NOMO-1 (cell line): ENCODE results near the gene CHST13.

Experiments used
- DNase-seq, 2 experiments: peaks; one replicate each; lab custom pipeline; 2025; ENCODE audit not compliant: unreplicated experiment in 2 of 2; lab: John Stamatoyannopoulos, UW

The CHST13 gene

DNA sequence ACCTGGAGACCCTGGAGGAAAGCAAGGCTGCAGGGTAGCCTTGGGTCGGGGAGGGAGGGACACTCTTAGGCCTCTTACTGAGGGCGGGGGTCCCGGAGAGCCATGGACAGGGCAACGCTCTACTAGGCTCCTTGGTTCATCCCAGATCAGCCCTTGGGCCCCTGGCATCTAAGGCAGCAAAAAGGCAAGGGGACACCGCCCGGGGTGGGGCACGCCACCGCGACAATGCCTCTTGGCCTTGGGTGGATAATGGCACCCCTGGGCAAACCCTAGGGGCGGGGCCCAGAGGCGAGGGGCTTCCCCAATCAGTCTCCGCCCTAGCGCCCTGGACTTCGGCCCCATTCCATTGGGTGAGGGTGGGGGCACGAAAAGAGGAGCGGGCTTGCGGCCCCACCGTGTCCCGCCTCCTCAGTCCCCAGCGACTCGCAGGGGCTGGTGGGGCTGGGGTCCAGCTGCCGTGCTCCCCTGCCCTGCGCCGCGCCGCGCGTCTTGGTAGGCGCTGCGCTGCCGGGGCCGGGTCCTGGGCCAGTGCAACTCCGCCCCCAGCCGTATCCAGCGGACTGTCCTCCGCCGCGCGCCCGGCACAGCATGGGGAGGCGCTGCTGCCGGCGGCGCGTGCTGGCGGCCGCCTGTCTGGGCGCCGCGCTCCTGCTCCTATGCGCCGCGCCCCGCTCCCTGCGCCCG is at the start of gene CHST13:
CHST13 (plus strand) TSS at position 411 of the 684 bp plus-strand sequence; CDS start at position 589, 178 bp downstream.
- peak; percentile 73 to 85 for DNase-seq

DNA sequence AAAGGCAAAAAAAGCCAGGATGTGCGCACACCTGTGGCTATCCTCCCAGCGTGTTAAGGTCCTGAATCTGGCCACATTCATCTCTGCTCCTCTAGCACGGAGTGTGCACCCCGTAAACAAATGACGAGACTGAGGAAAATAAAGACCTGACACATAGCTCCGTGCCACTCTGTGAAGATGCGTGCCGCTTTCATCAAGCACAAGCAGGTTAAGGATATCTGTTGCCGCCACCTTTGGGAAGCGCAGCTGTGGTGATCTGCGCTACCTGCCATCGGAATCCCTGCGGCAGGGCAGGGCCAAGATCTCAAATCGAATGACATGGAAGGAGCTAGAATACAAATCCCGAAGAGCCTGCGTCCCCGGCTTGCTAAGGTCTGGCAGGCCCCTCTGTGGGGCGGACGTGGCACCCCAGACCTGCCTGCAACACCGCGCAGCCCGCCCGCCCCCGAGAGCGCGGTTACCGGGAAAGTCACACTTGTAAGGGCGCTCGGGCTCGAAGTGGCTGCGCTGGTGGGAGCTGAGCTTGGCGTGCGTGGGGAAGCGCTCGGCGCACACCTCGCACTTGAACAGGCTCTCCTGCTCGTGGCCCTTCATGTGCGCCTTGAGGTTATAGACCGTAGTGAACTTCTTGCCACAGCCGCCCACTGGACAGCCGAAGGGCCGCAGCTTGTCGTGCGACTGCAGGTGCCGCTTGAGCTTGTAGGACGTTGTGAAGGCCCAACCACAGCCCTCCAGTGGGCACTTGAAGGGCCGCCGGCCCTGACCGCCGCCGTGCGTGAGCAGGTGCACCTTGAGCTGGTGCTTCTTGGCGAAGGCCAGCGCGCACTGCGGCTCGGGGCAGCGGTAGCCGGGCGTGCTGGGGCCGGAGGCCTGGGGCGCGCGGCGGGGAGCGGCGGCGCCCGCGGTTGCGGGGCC is 49.2 kb upstream of the CHST13 start:
- peak; percentile 22 to 50 for DNase-seq

- peak; percentile 87 to 91 for DNase-seq
These were observed 48.4 kb upstream of the CHST13 start, which contains the start of gene ZXDC for GRCh38 chr3:126475413-126476114. Gene ZXDC, minus strand, starts transcription at chr3:126475891. Its CDS starts 26 bp downstream, at chr3:126475865.

- DNase-seq = peak; percentile 36 to 53
These were observed 47.5 kb upstream of the CHST13 start for GRCh38 chr3:126476166-126477060.

GRCh38 chr3:126477061-126477380 is 46.9 kb upstream of the CHST13 start:
- DNase-seq = no peak

GRCh38 chr3:126478581-126479310 is 45.2 kb upstream of the CHST13 start:
- DNase-seq = no peak

DNA sequence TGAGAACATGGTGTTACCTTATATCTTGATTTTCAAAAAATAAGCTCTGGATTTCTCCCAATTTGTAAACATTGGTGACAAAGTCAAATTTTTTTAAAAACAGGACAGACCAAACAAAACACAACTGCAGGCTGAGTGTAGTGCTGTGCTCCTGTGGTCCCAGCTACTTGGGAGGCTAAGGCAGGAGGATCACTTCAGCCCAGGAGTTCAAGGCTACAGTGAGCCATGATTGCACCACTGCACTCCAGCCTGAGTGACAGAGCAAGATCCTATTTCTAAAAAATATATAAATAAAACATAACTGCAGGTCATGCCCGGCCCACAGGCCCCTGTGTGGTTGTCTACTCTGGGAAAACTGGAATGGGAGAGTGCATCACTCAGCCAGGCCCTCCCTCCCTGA is 44.3 kb upstream of the CHST13 start:
- DNase-seq = no peak

- DNase-seq = no peak
These were observed 43.7 kb upstream of the CHST13 start for GRCh38 chr3:126480206-126480605.

DNA sequence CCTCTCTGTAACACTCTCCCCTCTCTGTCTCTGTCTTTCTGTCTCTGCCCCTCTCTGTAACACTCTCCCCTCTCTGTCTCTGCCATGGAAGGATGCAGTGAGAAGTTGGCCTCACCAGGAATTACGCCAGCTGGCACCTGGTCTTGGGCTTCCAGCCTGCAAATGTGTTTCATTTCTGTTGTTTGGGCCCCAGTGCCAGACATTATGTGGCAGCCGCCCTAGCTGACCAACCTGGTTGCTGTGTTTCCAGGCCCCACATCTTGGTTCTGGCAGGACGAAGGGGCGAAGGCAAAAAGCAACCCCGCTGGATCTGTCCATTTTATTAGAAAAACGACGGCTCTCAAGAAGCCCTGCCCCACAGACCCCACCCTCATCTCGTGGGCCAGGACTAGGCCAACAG is 43.1 kb upstream of the CHST13 start:
- no peak for DNase-seq

DNA sequence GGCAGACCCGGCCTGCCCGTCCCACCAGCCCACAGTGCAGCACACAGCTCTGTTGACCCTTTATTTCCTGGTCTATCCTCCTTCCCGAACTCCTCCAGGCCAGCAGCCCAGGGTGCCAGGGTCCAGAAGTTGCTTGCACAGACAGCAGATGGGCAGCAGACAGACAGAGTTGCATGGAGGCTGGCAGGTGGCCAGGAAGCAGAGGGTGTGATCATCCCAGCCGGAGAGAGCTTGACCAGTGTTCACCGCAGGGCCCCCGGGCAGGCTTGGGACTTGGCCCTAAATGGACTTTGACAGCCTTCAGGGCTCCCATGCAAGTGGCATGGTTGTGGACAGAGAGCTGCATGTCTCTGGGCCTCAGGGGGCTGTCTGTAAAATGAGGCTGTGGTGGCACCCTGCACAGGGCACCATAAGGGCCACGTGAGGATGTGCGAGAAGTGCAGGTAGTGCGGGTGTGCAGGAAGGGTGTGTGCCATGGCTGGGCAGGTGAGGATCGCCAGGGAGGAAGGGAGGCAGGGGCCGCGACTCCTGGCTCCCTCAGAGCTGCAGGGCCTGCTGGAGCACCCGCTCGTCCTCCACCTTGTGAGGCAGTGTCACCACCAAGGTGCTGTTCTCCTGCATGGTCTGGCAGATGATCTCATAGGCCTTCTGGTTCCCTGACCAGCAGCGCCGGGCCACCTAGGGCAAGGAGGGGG is 42.0 kb upstream of the CHST13 start:
- DNase-seq = no peak

DNA sequence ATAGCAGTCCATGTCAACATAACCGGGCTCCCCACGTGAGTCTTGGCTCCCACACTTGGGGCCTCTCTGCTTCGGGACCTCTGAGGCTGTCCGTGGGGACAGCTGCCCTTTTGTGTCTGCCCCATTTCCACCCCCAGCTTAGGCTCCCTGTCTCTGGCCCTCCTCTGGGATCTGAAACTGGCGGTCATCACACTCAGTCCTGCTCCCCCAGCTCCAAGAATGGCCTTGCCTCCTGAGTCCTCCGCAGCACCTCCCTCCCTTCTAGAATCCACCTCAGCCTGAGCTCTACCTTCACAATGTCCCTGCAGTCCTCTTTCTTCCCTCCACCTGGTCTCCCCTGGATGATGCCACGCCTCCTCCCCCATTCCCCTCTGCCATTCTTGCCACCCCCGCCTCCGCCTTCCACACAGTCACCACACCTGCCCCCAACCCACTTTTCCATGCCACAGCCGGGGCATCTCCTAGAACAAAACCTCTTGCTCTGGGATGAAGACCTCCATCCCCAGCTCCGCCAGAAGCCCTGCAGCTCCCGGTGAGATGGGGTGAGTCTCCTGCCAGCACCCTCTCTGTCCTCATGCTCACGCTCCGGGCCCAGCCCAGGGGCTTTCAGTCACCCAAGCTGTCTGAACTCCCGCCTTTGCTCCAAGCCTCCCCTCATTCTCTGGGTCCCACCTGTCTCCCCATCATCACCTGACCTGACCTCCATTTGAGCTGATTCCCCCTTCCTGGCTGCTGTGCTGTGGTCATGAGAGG is 41.3 kb upstream of the CHST13 start:
- no peak for DNase-seq

DNA sequence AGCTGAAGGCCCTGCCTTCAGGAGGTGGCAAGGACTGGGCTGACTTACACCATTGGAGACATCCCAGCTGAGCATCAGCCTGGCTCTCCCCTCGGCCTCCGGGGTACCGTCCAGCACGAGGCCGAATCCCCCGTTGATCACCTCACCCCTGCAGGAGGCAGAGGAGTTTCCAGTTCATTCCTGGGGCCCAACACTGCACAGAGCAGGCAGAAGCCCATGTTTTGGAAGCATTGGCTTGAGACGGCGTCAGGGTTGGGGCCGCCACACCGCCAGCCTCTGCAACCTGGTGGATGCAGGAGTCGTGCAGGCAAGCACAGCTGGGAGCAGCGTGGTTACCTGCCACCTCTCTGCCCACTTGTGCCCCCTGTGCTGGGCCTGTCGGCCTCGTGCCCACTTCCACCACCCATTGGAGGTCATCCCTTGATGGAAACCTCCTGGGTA is 40.6 kb upstream of the CHST13 start:
- DNase-seq = no peak

DNA sequence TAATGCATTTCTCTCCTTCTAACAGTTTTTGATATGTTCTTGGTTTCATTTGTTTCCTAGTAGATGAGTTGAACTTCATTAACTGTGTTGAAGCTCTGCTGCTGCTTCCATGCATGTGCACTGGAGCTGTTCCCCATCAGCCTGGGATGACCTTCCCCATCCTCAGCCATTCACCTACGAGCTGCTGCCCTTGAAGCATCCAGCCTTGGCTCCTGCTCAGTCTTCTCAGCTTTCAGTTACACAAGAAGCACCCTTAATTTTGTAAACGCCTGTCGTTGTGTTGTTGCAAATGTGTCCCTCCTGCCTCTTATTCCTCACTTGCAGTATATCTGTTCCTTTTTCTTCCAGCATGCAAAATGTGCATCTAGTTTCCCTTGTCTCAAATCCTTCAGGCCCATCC is 39.8 kb upstream of the CHST13 start:
- DNase-seq = no peak

- DNase-seq = no peak
These were observed 39.3 kb upstream of the CHST13 start for GRCh38 chr3:126484662-126485061.

DNA sequence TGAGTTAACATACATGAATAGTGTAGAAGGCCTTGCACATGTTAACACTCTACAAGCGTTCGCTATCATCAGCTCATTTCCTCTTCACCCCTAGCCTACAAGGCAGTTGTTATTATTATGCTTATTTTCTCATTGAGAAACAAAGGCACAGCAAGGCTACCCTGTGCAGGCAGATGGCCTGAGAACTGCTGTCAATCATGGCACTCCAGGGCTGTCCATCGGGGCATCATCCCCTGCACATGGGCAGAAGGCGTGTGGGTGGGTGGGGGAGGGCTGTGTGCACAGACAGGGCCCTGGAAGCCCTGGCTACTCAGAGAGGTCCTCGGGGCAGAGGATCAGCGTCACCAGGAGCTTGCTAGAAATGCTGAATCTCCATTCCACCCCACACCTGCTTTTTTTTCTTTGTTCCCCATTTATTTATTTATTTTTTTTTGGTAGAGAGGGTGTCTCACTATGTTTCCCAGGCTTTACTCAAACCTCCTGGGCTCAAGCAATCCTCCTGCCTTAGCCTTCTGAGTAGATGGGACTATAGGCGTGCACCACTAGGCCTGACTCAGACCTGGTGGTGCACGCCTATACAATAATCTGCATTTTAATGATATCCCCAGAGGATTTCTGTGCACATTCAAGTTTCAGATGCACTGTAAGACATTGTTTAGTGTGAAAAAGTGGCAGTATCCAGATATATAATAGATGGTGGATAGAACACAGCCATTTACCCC is 38.6 kb upstream of the CHST13 start:
- DNase-seq = no peak

DNA sequence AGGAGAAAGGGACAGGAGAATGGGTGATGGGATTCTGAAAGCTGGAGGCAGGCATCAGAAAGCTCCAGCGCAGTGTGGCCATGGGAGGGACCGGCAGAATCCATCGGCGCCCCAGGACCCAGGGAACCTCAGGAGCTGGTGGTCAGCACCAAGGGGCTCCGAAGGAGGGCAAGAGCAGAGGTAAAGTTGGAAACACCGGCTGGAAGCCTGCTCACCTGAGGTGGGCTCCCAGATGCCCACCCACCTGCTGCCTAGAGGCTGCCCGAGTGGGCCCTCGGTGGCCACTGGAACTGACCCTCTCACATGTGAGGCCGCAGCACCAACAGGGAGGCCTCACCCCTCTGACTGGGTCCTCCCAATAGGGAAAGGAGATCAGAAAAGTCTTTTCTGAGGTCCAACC is 38.0 kb upstream of the CHST13 start:
- DNase-seq = no peak

DNA sequence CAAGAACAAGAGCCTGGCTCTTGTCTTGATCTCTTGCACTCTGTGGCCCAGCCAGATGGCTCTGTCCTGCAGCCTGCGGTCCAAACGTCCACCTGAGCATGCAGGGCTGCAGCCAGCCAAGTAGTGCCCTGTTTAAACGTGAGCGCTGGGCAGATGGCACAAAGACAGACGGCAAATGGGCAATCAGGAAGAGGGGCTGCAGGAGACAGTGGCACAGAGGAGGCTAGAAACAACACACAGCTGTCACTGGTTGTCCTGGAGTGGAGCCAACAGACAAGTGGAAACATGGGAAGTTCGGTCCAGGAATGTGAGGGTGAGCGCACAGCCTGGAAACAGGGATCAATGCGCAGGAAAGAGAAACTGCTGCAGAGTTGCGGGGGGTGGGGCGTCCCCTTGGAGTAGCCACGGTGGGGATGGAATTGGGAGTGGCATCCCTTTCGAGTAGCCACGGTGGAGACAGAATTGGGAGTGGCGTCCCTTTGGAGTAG is 37.6 kb upstream of the CHST13 start:
- DNase-seq = no peak
